ENCODE data around the gene LSM14A.

The LSM14A gene

DNA sequence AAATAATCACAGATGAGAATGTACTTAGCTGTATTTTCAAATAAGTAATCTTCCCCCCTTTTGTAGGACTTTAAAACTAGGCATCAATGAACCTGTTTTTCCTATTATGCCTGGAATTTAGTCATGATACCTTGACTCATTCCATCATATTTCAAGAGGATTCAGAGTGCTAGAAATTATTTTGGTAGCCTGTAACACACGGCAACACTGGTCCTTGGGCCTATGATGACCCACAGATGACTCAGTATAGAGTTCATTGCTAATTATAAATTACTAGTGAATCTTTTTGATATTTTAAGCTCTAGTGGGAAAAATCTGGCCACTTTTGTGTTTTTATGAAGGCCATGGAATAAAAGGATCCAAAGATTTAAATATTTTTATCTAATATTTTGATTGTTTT is 56.0 kb downstream of the LSM14A start:
- TF ChIP-seq, protein P1, sequence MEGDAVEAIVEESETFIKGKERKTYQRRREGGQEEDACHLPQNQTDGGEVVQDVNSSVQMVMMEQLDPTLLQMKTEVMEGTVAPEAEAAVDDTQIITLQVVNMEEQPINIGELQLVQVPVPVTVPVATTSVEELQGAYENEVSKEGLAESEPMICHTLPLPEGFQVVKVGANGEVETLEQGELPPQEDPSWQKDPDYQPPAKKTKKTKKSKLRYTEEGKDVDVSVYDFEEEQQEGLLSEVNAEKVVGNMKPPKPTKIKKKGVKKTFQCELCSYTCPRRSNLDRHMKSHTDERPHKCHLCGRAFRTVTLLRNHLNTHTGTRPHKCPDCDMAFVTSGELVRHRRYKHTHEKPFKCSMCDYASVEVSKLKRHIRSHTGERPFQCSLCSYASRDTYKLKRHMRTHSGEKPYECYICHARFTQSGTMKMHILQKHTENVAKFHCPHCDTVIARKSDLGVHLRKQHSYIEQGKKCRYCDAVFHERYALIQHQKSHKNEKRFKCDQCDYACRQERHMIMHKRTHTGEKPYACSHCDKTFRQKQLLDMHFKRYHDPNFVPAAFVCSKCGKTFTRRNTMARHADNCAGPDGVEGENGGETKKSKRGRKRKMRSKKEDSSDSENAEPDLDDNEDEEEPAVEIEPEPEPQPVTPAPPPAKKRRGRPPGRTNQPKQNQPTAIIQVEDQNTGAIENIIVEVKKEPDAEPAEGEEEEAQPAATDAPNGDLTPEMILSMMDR (IDR thresholded peaks at IDR 0.05; ENCODE audit: low read depth, low read length): no peak
- no peak for DNase-seq (ENCODE audit: extremely low read depth, low read depth)

DNA sequence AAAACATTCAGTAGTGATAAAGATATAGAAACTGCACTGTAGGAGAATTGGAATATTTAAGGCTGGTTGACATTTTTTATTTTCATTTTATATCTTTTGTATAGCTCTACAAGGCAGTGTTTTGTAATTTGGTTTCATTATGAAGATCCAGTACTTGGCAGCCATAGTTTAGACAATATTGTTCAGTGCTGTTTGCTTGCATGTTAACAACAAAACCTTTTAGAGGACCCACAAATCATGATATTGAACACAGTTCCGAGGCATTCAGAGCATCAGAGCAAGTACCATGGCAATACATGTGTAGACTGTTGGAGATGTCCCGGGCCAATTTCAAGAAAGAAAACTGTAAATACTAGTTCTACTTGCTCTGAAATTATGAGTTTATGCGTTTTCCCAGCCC is 56.5 kb downstream of the LSM14A start:
- no peak for DNase-seq (ENCODE audit: extremely low read depth, low read depth)
- TF ChIP-seq, protein P1 (IDR thresholded peaks at IDR 0.05; ENCODE audit: low read depth, low read length): no peak

DNA sequence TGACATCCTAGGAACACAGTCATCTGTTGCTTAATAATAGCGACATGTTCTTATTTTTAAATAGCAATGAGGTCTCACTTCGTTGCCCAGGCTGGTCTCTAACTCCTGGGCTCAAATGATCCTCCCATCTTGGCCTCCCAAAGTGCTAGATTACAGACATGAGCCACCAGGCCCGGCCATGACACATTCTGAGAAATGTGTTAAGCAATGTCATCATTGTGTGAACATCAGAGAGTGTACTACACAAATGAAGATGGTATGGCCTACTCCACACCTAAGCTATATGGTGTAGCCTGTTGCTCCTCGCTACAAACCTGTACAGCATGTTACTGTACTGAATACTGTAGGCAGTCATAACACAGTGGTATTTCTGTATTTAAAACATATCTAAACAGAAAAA is 57.4 kb downstream of the LSM14A start:
- no peak for DNase-seq (ENCODE audit: extremely low read depth, low read depth)
- TF ChIP-seq, protein P1 (IDR thresholded peaks at IDR 0.05; ENCODE audit: low read depth, low read length): no peak

DNA sequence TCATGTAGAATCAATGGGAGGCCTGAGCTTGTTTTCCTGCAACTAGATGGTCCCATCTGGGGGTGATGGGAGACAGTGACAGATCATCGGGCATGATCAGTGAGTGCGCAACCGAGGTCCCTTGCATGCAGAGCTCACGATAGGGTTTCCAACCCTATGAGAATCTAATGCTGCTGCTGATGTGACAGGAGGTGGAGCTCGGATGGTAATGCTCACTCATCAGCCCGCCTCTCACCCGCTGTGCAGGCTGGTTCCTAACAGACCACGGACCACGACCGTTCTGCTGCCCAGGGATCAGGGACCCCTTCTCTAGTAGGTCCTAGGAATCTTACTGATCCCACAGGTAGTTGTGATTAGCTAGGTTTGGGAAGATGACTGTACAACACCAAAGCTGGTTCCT is 58.5 kb downstream of the LSM14A start:
- TF ChIP-seq, protein P1 (IDR thresholded peaks at IDR 0.05; ENCODE audit: low read depth, low read length): no peak
- no peak for DNase-seq (ENCODE audit: extremely low read depth, low read depth)

DNA sequence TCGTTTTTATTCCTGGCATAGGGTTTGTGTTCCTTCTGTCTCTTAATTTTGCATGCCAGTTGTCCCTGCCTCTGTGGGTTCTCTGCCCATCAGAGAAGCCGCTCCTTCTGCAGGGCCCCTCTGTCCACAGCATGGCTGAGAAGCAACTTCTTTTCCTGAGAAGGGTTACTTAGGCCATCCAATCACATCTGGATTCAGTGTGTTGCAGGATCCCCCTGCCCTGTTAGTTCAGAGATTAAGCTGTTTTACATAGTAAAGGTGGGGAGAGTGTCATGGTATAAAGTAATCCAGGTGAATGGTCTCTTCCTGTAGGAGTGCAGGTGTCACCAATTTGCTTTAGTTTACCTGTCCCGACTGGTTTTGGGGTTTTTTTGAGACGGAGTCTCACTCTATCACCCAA is 59.1 kb downstream of the LSM14A start:
- TF ChIP-seq, protein P1 (IDR thresholded peaks at IDR 0.05; ENCODE audit: low read depth, low read length): no peak
- DNase-seq (ENCODE audit: extremely low read depth, low read depth): no peak

DNA sequence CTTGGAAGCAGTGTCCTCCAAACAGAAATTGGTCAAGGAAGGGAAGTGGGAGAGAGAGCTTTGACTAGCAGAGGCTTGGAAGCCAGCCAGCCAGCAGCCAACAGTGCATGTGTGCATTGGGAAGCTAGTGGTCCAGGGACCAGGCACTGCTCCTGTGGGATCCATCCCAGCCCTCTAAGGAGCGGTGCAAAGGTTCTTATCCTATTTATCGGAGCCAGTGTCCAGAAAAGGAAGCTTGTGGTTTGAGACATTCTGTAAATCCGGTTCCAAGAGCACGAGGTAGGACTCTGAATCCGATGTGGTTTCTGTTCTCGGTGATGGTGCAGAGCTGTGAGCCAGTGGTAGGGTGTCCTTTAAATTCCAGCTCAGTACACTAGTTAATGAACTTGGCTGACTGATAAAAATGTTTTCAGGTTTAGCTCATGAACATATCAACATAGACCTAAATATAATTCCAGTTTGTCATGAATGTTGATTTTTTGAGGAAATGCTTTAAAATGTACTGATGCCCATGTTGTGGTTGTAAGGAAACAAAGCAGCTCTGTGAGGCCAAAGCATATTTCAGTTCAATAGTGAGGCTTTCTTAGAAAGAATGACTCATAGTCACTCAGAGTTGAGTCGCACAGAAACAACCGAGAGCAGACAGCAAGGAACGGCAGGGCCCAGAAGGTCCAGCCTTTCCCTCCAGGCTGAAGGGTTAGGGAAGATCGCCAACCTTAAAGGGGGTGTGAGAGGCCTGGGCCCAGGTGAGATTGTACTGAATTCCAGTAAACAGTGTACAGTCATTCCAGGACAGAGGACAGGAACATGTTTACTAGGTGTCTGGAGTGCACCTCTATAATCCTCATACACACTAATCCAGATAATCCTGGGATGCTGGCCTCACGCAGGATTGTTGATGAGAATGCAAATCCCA is 60.5 kb downstream of the LSM14A start:
- TF ChIP-seq, protein P1 (IDR thresholded peaks at IDR 0.05; ENCODE audit: low read depth, low read length): no peak
- DNase-seq (ENCODE audit: extremely low read depth, low read depth): peak; percentile 62

DNA sequence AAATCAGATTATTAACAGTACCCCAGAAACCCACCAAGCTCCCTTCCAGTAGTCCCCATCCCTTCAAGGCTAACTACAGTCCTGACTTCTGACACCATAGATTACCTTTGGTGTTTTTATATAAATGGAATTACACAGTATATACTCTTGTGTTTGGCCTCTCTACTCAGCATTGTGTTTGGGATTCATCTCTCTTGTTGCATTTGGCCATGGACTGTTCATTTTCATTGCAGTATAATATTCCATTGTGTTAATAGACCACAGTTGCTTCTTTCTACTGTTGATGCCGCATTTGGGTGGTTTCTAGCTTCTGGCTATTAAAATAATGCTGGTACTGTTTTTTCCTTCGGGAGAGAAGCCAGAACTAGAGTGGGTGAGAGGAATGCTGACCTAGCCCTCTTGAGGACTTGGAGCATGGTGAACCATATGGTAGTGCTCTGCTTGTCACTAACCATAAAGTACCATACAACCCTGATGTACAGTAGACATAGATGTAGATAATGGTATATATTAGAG is 63.2 kb downstream of the LSM14A start:
- no peak for DNase-seq (ENCODE audit: extremely low read depth, low read depth)
- TF ChIP-seq, protein P1 (IDR thresholded peaks at IDR 0.05; ENCODE audit: low read depth, low read length): no peak
